NOMO-1 treated with dmso at 0.1 percent for 144 hours (cell line): ENCODE results near the gene SGSM2.

Experiments used
- DNase-seq: peaks from one replicate; lab custom pipeline; 2025; ENCODE audit not compliant: unreplicated experiment; lab: John Stamatoyannopoulos, UW

Gene SGSM2

DNA sequence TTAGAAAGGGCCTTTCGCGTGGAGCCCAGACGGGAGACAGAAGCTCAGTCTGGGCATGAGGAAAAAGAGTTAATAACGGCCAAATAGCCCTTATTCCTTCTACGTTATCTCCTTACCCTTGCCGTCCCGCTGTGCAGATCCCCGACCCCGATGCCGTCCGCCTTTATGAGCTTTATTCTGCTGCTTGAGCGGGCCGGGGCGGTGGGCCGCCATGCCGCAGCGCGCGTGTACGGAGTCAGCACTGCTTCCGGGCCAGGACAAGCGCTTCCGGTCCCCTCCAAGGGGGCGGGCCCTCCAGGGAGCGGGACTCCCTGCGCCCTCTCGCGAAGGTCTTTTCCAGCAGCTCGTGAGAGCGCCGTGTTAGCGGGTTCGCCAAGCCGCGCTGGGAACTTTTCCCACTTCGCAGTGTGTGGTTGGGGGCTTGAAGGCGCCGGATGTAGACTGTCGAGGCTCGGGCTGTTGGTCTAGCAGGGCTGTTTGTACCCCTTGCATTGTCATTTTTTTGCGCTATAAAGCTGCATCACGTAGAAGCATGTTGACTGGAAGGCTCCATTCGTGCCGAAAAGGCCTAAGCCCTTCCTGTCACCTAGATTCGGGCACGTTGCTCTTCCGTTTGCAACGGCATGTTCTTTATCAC, 968 bp upstream of the SGSM2 start, which contains the start of gene TSR1:
Gene TSR1 (minus strand): TSS at position 243 of the 637 bp plus-strand sequence. CDS start 30 bp downstream, at position 213.
- DNase-seq, result peak; percentile 82

GRCh38 chr17:2337544-2338314, 428 bp downstream of the SGSM2 start:
- DNase-seq, result peak; percentile 23

DNA sequence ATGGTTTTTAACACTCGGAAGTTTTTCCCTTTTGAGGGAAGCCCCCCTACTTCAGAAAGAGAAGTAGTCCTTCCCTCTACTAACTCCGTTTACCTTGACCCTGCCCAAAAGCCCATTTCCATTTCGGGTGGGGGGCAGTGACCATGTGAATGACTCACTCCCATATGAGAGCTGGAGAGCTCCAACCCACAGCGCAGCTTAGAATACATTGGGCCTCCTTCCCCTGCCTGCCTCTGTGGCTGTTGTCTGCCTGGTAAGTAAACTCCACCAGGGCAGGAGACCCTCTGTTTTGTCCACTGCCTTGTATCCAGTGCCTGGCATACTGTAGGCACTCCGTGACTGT, 985 bp downstream of the SGSM2 start:
- no peak for DNase-seq

- DNase-seq, result no peak
Measured at GRCh38 chr17:2343421-2343820, 6.1 kb downstream of the SGSM2 start.

GRCh38 chr17:2344528-2344927, 7.2 kb downstream of the SGSM2 start:
- DNase-seq, result no peak

DNA sequence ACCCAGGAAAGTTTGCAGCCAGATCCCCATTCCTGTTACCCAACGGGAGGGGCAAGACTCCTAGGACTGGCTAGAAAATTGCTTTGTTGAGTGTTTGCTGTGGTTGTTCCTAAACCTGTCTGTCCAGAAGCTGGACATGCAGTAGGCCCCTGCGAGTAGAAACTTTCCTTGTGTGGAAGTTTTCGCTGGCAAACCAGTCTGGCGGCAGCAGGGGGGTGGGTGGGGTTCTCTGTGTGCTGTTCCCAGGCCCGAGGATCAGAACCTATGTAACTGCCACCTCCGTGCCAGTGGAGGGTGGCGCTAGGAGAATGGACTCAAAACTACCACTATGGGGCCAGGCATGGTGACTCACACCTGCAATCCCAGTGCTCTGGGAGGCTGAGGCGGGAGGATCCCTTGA, 9.2 kb downstream of the SGSM2 start:
- no peak for DNase-seq

- DNase-seq, result no peak
Measured at GRCh38 chr17:2347805-2348685, 10.7 kb downstream of the SGSM2 start.

DNA sequence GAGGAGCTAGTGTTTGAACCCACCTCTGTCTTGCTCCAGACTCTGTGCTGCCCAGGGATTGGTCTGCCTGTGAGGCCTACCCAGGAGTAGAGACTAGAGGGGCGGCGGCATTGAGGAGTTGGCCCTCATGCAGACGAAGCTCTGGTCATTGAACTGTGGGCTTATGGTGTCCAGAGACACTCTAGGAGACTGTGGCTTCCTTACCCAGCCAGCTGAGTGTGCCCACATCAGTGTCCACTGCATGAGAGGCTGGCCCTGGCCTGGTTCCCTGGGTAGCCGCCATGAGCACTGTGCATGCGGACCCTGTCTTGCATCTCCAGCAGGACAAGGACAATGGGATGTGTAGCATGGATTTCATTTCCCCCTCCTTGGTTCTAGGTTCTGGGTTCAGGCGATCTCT, 14.0 kb downstream of the SGSM2 start:
- DNase-seq, result no peak

DNA sequence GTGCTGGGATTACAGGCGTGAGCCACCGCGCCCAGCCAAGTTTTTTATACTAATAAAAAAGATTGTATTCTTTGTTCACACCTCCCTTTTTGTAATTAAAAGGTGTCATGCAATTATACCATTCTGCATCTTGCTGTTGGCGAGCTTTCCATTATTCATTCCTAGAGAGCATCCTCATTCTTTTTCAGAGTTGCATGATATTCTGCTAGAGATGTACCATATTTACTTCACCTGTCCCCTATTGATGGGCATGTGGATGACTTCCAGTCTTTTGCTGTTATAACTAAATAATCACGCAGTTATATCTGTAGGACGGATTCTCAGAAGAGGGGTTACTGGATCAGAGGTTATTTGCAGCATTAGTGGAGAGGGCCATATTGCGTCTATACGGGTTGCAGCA, 17.0 kb downstream of the SGSM2 start:
- DNase-seq, result no peak

DNA sequence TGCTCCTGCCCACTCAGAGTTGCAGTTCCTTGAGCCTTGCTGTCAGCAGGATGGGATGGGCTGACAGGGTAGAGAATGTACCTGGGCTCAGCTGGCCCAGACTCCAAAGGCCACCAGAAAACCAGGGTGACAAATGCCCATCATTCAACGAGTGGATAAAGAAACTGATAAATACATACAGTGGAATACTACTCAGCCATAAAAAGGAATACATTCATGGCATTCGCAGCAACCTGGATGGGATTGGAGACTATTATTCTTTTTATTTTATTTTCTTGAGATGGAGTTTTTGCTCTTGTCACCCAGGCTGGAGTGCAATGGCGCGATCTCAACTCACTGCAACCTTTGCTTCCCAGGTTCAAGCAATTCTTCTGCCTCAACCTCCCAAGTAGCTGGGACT, 19.9 kb downstream of the SGSM2 start:
- DNase-seq, result no peak

- DNase-seq, result no peak
Measured at GRCh38 chr17:2357931-2358434, 20.7 kb downstream of the SGSM2 start.

DNA sequence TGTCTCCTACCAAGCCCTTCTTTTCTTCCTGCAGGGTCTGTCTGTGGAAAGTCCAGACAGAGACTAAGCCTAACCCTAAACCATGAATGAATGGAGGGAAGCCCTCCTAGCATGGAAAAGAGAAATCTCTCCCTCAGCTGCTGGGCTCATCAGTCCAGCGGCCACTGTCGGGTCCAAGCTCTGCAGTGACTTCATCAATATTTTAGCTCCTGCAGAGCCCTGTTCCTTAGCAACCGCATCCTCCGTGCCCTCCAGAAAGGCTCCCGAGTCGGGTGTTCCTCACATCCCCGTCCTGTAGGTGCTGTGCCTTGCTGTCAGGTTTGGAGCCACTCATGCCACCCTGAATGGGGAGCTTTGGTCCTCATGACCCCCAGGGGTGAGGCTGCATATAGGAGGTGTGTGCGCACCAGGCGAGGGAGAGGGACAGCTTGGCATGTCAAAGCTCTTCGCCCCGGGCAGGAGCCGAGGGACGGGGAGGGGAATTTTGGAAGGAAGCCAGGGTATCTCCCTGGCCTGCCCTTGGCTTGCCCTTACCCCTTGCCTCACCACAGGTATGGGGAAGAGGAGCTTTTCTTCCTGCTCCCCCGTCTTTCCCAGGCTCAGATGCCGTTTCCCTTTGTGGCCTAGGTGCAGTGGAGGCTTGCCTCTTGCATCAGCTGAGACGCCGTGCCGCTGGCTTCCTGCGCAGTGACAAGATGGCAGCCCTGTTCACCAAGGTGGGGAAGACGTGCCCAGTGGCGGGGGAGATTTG, 23.9 kb downstream of the SGSM2 start:
- DNase-seq, result no peak

- DNase-seq, result no peak
Measured at GRCh38 chr17:2362016-2362415, 24.7 kb downstream of the SGSM2 start.

DNA sequence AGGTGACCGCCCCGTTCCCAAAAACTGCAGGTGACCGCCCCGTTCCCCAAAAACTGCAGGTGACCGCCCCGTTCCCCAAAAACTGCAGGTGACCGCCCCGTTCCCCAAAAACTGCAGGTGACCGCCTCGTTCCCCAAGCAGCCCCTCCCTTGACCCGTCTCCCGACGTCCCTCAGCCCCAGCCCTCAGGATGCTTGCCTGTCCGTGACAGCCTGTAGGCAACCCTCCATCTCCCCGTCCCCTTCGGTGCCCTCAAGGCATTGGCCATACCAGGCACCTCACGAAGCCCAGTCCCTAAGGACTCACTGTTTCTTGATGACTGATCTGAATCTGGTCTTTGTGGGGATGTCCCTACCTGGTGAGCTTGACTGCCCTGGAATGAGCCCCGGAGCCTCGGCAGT, 25.1 kb downstream of the SGSM2 start:
- no peak for DNase-seq

DNA sequence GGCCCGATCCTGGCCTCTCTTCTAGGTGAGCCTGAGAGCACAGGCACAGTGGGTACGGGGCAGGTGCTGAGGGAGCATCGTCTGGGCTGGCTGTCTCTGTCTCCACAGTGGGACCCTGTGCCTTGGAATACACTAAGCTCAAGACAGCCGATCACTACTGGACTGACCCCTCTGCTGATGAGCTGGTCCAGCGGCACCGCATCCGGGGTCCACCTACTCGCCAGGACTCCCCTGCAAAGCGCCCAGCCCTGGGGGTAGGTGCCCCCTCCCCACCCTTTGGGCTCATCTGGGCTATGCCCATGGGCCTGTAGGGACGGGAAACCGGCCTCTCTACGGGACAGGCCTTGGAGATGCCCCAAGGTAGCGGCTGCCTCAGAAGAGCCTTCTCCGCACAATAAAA, 25.6 kb downstream of the SGSM2 start:
- no peak for DNase-seq

GRCh38 chr17:2363318-2363717, 26.0 kb downstream of the SGSM2 start:
- no peak for DNase-seq

- DNase-seq, result no peak
Measured at GRCh38 chr17:2363851-2364762, 26.8 kb downstream of the SGSM2 start.

GRCh38 chr17:2364763-2365116, 27.4 kb downstream of the SGSM2 start:
- no peak for DNase-seq

DNA sequence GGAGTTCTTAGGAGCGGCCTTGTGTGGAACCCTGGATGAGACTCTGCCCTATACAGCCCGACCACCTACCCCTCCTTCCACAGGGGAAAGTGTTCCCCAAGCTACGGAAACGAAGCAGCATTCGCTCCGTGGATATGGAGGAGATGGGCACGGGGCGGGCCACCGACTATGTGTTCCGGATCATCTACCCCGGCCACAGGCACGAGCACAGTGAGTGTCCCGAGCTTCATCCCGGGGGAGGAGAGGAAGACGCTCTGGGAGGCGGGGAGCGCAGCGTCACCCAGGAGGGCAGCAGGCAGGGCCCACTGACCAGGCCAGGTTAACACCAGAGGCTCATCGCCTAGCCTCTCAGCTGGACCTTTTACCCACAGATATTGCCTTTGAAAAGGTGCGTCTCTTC, 27.8 kb downstream of the SGSM2 start:
- DNase-seq, result no peak
